Loucy (cell line): ENCODE results near the gene KIF26A.

Experiments
- H2AFZ ChIP-seq: fragments of 200-600 bp; sonication (generic); 2 replicates; pipeline ENCODE4 v1.6.0; 2016; ENCODE audit warnings: antibody characterized with exemption, mild to moderate bottlenecking, low read length, moderate library complexity
- H3F3A ChIP-seq: fragments of 200-600 bp; 2 replicates; pipeline ENCODE4 v1.6.0; 2016; ENCODE audit warnings: antibody characterized with exemption, low read depth, mild to moderate bottlenecking
- H3K27me3 ChIP-seq: fragments of 200-600 bp; sonication (generic); 2 replicates; pipeline ENCODE4 v1.6.1; 2014; ENCODE audit warnings: low read length, mild to moderate bottlenecking; ENCODE audit not compliant: insufficient read depth, poor library complexity, severe bottlenecking
- H3K36me3 ChIP-seq: fragments of 200-600 bp; sonication (generic); 2 replicates; pipeline ENCODE4 v1.6.1; 2016; ENCODE audit warnings: low read length; ENCODE audit not compliant: insufficient read depth
- H3K4me1 ChIP-seq: fragments of 200-600 bp; sonication (generic); 2 replicates; pipeline ENCODE4 v1.5.1; 2014; ENCODE audit warnings: low read length, mild to moderate bottlenecking; ENCODE audit not compliant: insufficient read depth, poor library complexity, severe bottlenecking
- H3K4me2 ChIP-seq: fragments of 200-600 bp; sonication (generic); 2 replicates; pipeline ENCODE4 v1.6.0; 2014; ENCODE audit warnings: antibody characterized with exemption, low read length, low read depth, mild to moderate bottlenecking; ENCODE audit not compliant: poor library complexity, severe bottlenecking
- H3K4me3 ChIP-seq: fragments of 200-600 bp; sonication (generic); 2 replicates; pipeline ENCODE4 v1.5.1; 2014; ENCODE audit warnings: low read length, mild to moderate bottlenecking, mixed read lengths; ENCODE audit not compliant: poor library complexity, severe bottlenecking
- H3K79me2 ChIP-seq: fragments of 200-600 bp; sonication (generic); 2 replicates; pipeline ENCODE4 v1.6.1; 2014; ENCODE audit warnings: low read length; ENCODE audit not compliant: insufficient read depth
- H3K9ac ChIP-seq: fragments of 200-600 bp; sonication (generic); 2 replicates; pipeline ENCODE4 v1.6.0; 2014; ENCODE audit warnings: mild to moderate bottlenecking, low read depth, low read length, moderate library complexity; ENCODE audit not compliant: poor library complexity, severe bottlenecking
- H3K9me2 ChIP-seq: fragments of 200-600 bp; sonication (generic); replicated peaks from 2 replicates; pipeline ENCODE4 v1.6.1; 2016; ENCODE audit warnings: low read depth, low read length, mixed read lengths
- H3K9me3 ChIP-seq: fragments of 200-600 bp; sonication (generic); 2 replicates; pipeline ENCODE4 v1.6.1; 2014; ENCODE audit warnings: mild to moderate bottlenecking, antibody characterized with exemption, low read length, low read depth; ENCODE audit not compliant: insufficient read depth
- H4K20me1 ChIP-seq: fragments of 200-600 bp; sonication (generic); 2 replicates; pipeline ENCODE4 v1.6.0; 2014; ENCODE audit warnings: antibody characterized with exemption, low read length, mild to moderate bottlenecking; ENCODE audit not compliant: insufficient read depth, poor library complexity, severe bottlenecking
- CTCF ChIP-seq: fragments of 200-600 bp; sonication (generic); conservative IDR thresholded peaks from 2 replicates; pipeline ENCODE4 v1.5.1; 2014; ENCODE audit warnings: mild to moderate bottlenecking, antibody characterized with exemption, low read length
- EZH2phosphoT487 ChIP-seq: fragments of 200-600 bp; IDR thresholded peaks from 2 replicates; pipeline ENCODE4 v1.6.1; 2018; ENCODE audit warnings: antibody characterized with exemption, mild to moderate bottlenecking, moderate library complexity, borderline replicate concordance

Gene KIF26A

DNA sequence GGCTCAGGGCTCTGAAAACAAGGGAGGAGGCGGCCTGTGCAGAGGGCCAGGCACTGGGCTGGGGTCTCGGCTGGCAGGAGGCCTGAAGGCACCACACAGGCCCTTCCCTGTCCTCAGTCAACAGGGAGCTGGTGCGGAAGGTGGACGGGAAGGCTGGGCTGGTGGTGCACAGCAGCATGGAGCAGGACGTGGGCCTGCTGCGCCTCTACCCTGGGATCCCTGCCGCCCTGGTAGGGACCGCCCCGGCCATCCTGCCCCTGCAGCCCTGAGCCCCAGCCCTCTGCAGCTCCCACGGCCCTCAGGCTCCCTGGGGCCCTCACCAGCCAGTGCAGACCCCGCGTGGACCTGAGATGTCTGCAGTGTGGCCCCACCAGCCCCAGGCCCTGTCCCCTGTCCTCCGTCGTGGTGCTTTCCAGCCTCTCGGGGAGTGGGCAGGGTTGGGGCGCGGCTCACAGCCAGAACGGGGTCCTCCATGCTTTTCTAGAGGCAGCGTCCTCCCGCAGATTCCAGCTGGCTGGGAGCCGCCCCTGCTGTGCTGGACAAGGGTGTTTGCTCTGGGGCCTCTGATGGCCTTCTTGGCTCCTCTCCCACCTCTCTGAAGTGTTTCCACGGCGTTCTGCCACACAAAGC lies 34.8 kb upstream of the KIF26A start:
- Histone ChIP-seq H3K9me3 (no peaks in the 10 kb centered on the region), H3K79me2 (no peaks in the 10 kb centered on the region), H3K4me2 (no peak overlapping the region), H2AFZ (no peak overlapping the region), H4K20me1 (no peaks in the 10 kb centered on the region), H3K9me2 (no peaks in the 10 kb centered on the region), H3K4me3 (no peak overlapping the region), H3K36me3 (no peaks in the 10 kb centered on the region), H3K27me3 (no peaks in the 10 kb centered on the region), H3K9ac (no peak overlapping the region), H3K4me1 (no peaks in the 10 kb centered on the region), H3F3A (no peaks in the 10 kb centered on the region)
- TF ChIP-seq EZH2phosphoT487 (no peak), CTCF (no peak)

- no peak overlapping the region for H3K4me3 ChIP-seq
- no peaks in the 10 kb centered on the region for H3K9me2 ChIP-seq
- no peaks in the 10 kb centered on the region for H3F3A ChIP-seq
- no peak overlapping the region for H2AFZ ChIP-seq
- no peaks in the 10 kb centered on the region for H3K79me2 ChIP-seq
- no peaks in the 10 kb centered on the region for H3K9me3 ChIP-seq
- H3K9ac ChIP-seq: no peak overlapping the region
- no peaks in the 10 kb centered on the region for H4K20me1 ChIP-seq
- H3K36me3 ChIP-seq: no peaks in the 10 kb centered on the region
- H3K4me1 ChIP-seq: no peaks in the 10 kb centered on the region
- H3K27me3 ChIP-seq: no peaks in the 10 kb centered on the region
- no peak overlapping the region for H3K4me2 ChIP-seq
- no peak for TF ChIP-seq CTCF
- TF ChIP-seq EZH2phosphoT487: no peak
Measured at GRCh38 chr14:104104076-104104901, 34.1 kb upstream of the KIF26A start.

DNA sequence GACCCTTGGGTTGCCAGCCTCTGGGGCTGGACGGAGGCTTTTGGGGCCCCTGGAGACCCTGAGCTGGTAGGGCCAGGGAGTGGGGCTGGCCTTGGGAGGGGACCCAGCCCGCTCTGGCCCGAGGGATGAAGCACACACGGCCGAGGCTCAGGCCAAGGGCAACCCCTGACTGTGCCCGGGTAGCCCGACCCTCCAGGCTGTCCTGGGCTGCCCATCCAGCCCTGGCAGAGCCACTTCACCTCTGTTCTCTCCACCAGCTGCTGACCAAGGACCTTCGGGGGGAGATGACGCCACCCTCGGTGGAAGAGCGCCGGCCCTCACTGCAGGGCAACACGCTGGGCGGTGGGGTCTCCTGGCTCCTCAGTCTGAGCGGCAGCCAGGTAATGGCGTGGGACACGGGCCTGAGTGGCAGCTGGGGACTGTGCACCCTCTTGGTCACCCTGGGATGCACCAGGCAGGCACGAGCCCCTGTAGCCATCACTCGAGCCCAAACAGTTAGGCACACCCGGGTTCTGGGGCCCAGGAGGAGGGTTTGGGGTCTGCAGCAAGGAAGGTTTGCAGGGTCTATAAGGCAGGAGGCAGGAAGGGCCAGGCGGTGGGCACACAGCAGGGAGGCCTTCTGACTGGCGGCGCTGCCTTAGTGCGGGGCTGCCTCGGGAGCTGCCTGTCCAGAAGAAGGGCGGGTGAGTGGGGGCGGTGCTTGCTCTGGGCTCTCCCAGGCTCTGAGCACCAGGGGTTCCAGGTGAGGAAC lies 33.1 kb upstream of the KIF26A start:
- Histone ChIP-seq H3F3A (no peaks in the 10 kb centered on the region), H3K9me2 (no peaks in the 10 kb centered on the region), H3K9me3 (no peaks in the 10 kb centered on the region), H3K4me1 (no peaks in the 10 kb centered on the region), H3K27me3 (no peaks in the 10 kb centered on the region), H3K9ac (no peak overlapping the region), H2AFZ (no peak overlapping the region), H4K20me1 (no peaks in the 10 kb centered on the region), H3K4me3 (no peak overlapping the region), H3K36me3 (no peaks in the 10 kb centered on the region), H3K79me2 (no peaks in the 10 kb centered on the region), H3K4me2 (no peak overlapping the region)
- TF ChIP-seq CTCF (no peak), EZH2phosphoT487 (no peak)
